Measurements from ENCODE around the gene SLC2A6. TPM values are rescaled to one million over a fixed set of nuclear protein-coding genes. Genes with fewer than 3 reads are reported as not detected.

Gene SLC2A6
- total and polyA plus RNA-seq, 2 experiments from 2014 or later = 7.3 to 10.6 TPM

DNA sequence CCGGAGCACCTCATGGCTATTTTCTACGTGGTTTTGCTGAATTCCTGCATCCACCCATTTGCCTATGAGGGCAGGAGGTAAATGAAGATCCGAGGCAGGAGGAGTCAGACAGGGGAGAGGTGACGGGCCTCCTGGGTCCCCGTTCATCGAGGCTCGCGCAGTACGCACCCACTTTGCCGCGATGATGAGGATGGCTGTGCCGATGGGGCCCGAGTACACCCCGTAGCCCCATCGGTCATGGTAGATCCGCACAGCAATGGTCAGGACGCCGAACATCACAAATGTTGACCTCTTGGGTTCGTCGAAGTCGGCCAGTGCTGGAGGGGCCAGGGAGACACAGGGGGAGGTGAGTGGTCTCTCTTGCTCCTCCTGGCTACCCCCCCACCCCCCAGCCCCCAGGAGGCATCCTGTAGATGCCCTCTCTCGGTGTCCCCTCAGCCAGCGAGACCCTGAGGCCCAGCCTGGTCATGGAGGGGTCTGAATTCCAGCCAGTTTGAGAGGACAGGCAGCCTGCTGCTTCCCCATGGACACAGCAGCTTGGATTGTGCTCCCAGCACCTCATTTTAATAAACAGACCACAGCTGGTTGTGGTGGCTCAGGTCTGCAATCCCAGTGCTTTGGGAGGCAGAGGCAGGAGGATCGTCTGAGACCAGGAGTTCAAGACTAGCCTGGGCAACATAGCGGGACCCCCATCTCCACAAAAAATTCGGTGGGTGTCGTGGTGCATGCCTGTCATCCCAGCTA is 40.0 kb upstream of the SLC2A6 start:
- 93% methylated on average over 21 of the region's 27 CpGs for WGBS (ENCODE audit: low lambda C conversion rate, missing lambda C conversion rate)
- peaks cover 4% of the 10 kb centered on the region for H3K4me1 ChIP-seq (ENCODE audit: insufficient read depth)
- H3K4me3 ChIP-seq = no peak overlapping the region
- no peaks in the 10 kb centered on the region for H3K9me2 ChIP-seq (replicated peaks; ENCODE audit: insufficient read depth)
- H4K20me1 ChIP-seq (ENCODE audit: insufficient read depth, poor library complexity, severe bottlenecking) = no peaks in the 10 kb centered on the region
- H2AFZ ChIP-seq = no peak overlapping the region
- no peak overlapping the region for H3K27ac ChIP-seq
- no peak for DNase-seq (ENCODE audit: low spot score)
- H3K4me2 ChIP-seq = no peak overlapping the region
- TF ChIP-seq EZH2 (IDR thresholded peaks at IDR 0.05; ENCODE audit: borderline replicate concordance) (no peak), EZH2phosphoT487 (IDR thresholded peaks at IDR 0.05; ENCODE audit: low read depth, severe bottlenecking, unreplicated experiment) (no peak), CTCF (IDR thresholded peaks at IDR 0.05; ENCODE audit: poor library complexity) (no peak)
- H3K9me3 ChIP-seq (ENCODE audit: low read depth) = no peaks in the 10 kb centered on the region
- no peaks in the 10 kb centered on the region for H3K27me3 ChIP-seq
- no peaks in the 10 kb centered on the region for H3K36me3 ChIP-seq (replicated peaks; ENCODE audit: insufficient read depth, low read depth)
- H3K79me2 ChIP-seq = no peaks in the 10 kb centered on the region

- Histone ChIP-seq H3K27ac (no peak overlapping the region), H2AFZ (no peak overlapping the region), H3K27me3 (no peaks in the 10 kb centered on the region), H3K79me2 (no peaks in the 10 kb centered on the region), H3K4me3 (no peak overlapping the region), H4K20me1 (ENCODE audit: insufficient read depth, poor library complexity, severe bottlenecking) (no peaks in the 10 kb centered on the region), H3K9me3 (ENCODE audit: low read depth) (no peaks in the 10 kb centered on the region), H3K4me2 (no peak overlapping the region), H3K4me1 (ENCODE audit: insufficient read depth) (peaks cover 4% of the 10 kb centered on the region), H3K9me2 (replicated peaks; ENCODE audit: insufficient read depth) (no peaks in the 10 kb centered on the region), H3K36me3 (replicated peaks; ENCODE audit: insufficient read depth, low read depth) (no peaks in the 10 kb centered on the region)
- WGBS (ENCODE audit: low lambda C conversion rate, missing lambda C conversion rate) = 85% methylated on average over 5 of the region's 5 CpGs
- DNase-seq (ENCODE audit: low spot score) = no peak
- no peak for TF ChIP-seq CTCF (IDR thresholded peaks at IDR 0.05; ENCODE audit: poor library complexity)
Measured at GRCh38 chr9:133518200-133518599, 39.3 kb upstream of the SLC2A6 start.

DNA sequence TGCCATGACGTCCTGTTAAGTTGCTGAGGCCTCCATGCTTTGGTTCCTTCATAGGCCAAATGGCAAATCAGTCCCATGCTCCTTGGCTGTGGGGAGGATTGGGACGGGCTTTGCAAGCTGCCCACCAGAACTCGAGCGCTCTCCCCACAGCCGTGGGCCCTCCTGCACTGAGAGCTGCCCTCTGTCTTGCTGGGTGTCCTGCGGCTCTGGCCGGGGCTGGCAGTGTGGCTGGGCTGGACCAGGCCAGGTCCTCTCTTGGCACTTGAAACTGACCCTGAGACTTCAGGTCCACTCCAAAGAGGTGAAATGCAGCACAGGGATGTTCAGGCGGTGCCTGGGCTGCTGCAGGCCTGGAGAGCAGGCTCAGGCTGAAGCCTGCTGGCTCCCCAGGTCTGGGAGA is 38.8 kb upstream of the SLC2A6 start:
- WGBS (ENCODE audit: low lambda C conversion rate, missing lambda C conversion rate) = 81% methylated on average over 8 of the region's 8 CpGs
- Histone ChIP-seq H3K9me2 (replicated peaks; ENCODE audit: insufficient read depth) (no peaks in the 10 kb centered on the region), H2AFZ (no peak overlapping the region), H3K4me1 (ENCODE audit: insufficient read depth) (peaks cover 4% of the 10 kb centered on the region), H4K20me1 (ENCODE audit: insufficient read depth, poor library complexity, severe bottlenecking) (no peaks in the 10 kb centered on the region), H3K27me3 (no peaks in the 10 kb centered on the region), H3K4me3 (no peak overlapping the region), H3K9me3 (ENCODE audit: low read depth) (no peaks in the 10 kb centered on the region), H3K4me2 (no peak overlapping the region), H3K36me3 (replicated peaks; ENCODE audit: insufficient read depth, low read depth) (no peaks in the 10 kb centered on the region), H3K79me2 (no peaks in the 10 kb centered on the region), H3K27ac (no peak overlapping the region)
- DNase-seq (ENCODE audit: low spot score) = no peak
- TF ChIP-seq EZH2 (IDR thresholded peaks at IDR 0.05; ENCODE audit: borderline replicate concordance) (no peak), CTCF (IDR thresholded peaks at IDR 0.05; ENCODE audit: poor library complexity) (no peak), EZH2phosphoT487 (IDR thresholded peaks at IDR 0.05; ENCODE audit: low read depth, severe bottlenecking, unreplicated experiment) (no peak)
